ENCODE measurements around the gene GDF3.
A peak's percentile ranks its signal among the peaks of the same experiment; 100 is the strongest.

Gene GDF3

GRCh38 chr12:7666595-7666994, 29.0 kb downstream of the GDF3 start:
- DNase-seq: no peak

- DNase-seq: no peak
These were observed 33.8 kb downstream of the GDF3 start for GRCh38 chr12:7661741-7662140.

GRCh38 chr12:7656121-7656520, 39.5 kb downstream of the GDF3 start:
- no peak for DNase-seq

GRCh38 chr12:7650091-7650490, 45.5 kb downstream of the GDF3 start:
- DNase-seq: no peak

GRCh38 chr12:7647071-7647470, 48.5 kb downstream of the GDF3 start:
- no peak for DNase-seq

GRCh38 chr12:7646178-7646475, 49.4 kb downstream of the GDF3 start:
- DNase-seq: no peak

- peak; percentile 15 for DNase-seq
These were observed 50.0 kb downstream of the GDF3 start for GRCh38 chr12:7645395-7646177.

- DNase-seq: no peak
These were observed 52.7 kb downstream of the GDF3 start for GRCh38 chr12:7642876-7643309.

GRCh38 chr12:7642287-7642686, 53.3 kb downstream of the GDF3 start:
- DNase-seq: no peak

- peak; percentile 72 for DNase-seq
These were observed 55.2 kb downstream of the GDF3 start for GRCh38 chr12:7640123-7640995.
